Calu3 (cell line): ENCODE data around the gene PEAK1. TPM values are rescaled to one million over a fixed set of nuclear protein-coding genes. Genes with fewer than 3 reads are reported as not detected.

ENCODE experiments used
- BruUV-seq: library from RNA; stranded (reverse); fragments of 400-500 nt; replicated peaks from 2 replicates; lab custom pipeline; 2021; lab: Mats Ljungman, UMichigan
- CTCF ChIA-PET: fragments of 300-600 bp; sonication (Branson Sonifier 250); formaldehyde crosslinking; loops from one replicate; lab custom pipeline; 2022; ENCODE audit warnings: antibody characterized with exemption; lab: Charles Lee
- DNase-seq: peaks from one replicate; pipeline ENCODE4 v3.0.0; 2022
- H3K27ac Mint-ChIP-seq: one replicate; pipeline ENCODE4 v1.8.0; 2022; ENCODE audit warnings: mixed read lengths; ENCODE audit not compliant: unreplicated experiment
- H3K27me3 Mint-ChIP-seq: one replicate; pipeline ENCODE4 v1.8.0; 2022; ENCODE audit warnings: mixed read lengths; ENCODE audit not compliant: unreplicated experiment
- H3K36me3 Mint-ChIP-seq: one replicate; pipeline ENCODE4 v1.8.0; 2022; ENCODE audit warnings: mild to moderate bottlenecking, moderate library complexity, mixed read lengths; ENCODE audit not compliant: insufficient read depth, unreplicated experiment
- H3K4me1 Mint-ChIP-seq: one replicate; pipeline ENCODE4 v1.8.0; 2022; ENCODE audit warnings: mild to moderate bottlenecking, low read depth, mixed read lengths; ENCODE audit not compliant: unreplicated experiment
- H3K4me3 Mint-ChIP-seq: one replicate; pipeline ENCODE4 v1.8.0; 2022; ENCODE audit warnings: mild to moderate bottlenecking, low read depth, moderate library complexity, mixed read lengths; ENCODE audit not compliant: unreplicated experiment
- H3K9me3 Mint-ChIP-seq: one replicate; pipeline ENCODE4 v1.8.0; 2022; ENCODE audit warnings: low read depth, mixed read lengths; ENCODE audit not compliant: unreplicated experiment
- CTCF ChIP-seq: fragments of 200-600 bp; IDR thresholded peaks from one replicate; pipeline ENCODE4 v1.8.0; 2022; ENCODE audit warnings: antibody characterized with exemption; ENCODE audit not compliant: unreplicated experiment
- intact Hi-C: fragments of 100-400 bp; cut with micrococcal nuclease; formaldehyde crosslinking; loops from one replicate; pipeline ENCODE4 v1.10.0; 2022; ENCODE audit not compliant: unreplicated experiment
- total RNA-seq: library from RNA; stranded (reverse); gene quantifications from 2 replicates; pipeline ENCODE4 v1.2.3, GENCODE V29; 2022

The PEAK1 gene
- total RNA-seq, 1 experiment from 2014 or later, result 54.3 TPM

- no TSS peak for BruUV-seq
- Mint-ChIP-seq H3K27me3 (no peaks in the 10 kb centered on the region), H3K9me3 (no peaks in the 10 kb centered on the region), H3K27ac (no peak overlapping the region), H3K4me1 (peaks cover 39% of the 10 kb centered on the region), H3K4me3 (no peak overlapping the region), H3K36me3 (no peaks in the 10 kb centered on the region)
- intact Hi-C loops, result no loop called here
- TF ChIP-seq CTCF, result no peak
- CTCF ChIA-PET, result no interaction called here
- DNase-seq, result no peak
These were observed 67.0 kb downstream of the PEAK1 start for GRCh38 chr15:77352887-77353286.

GRCh38 chr15:77350792-77351191 lies 69.1 kb downstream of the PEAK1 start:
- no peak for DNase-seq
- Mint-ChIP-seq H3K9me3 (no peaks in the 10 kb centered on the region), H3K4me3 (no peak overlapping the region), H3K36me3 (no peaks in the 10 kb centered on the region), H3K4me1 (peaks cover 53% of the 10 kb centered on the region), H3K27me3 (no peaks in the 10 kb centered on the region), H3K27ac (no peak overlapping the region)
- no peak for TF ChIP-seq CTCF
- CTCF ChIA-PET, result no interaction called here
- intact Hi-C loops, result no loop called here
- no TSS peak for BruUV-seq

GRCh38 chr15:77349666-77350065 lies 70.2 kb downstream of the PEAK1 start:
- no TSS peak for BruUV-seq
- intact Hi-C loops, result loop anchor here (5.0 kb wide), 1 partner anchor 53 kb away; no protein-coding TSS in a partner anchor
- TF ChIP-seq CTCF, result no peak
- no peak for DNase-seq
- Mint-ChIP-seq H3K27ac (no peak overlapping the region), H3K9me3 (peaks cover 3% of the 10 kb centered on the region), H3K4me3 (no peak overlapping the region), H3K27me3 (no peaks in the 10 kb centered on the region), H3K36me3 (no peaks in the 10 kb centered on the region), H3K4me1 (peaks cover 53% of the 10 kb centered on the region)
- CTCF ChIA-PET, result interaction anchor here (0.6 to 0.9 kb wide), 2 partner anchors 13 to 732 kb away, joined by 3 read pairs; no protein-coding TSS in a partner anchor

- H3K27ac Mint-ChIP-seq, result no peak overlapping the region
- TF ChIP-seq CTCF, result no peak
These were observed 71.4 kb downstream of the PEAK1 start for GRCh38 chr15:77348511-77348910.

More at GRCh38 chr15:77348511-77348910, 71.4 kb downstream of the PEAK1 start:
- Mint-ChIP-seq H3K36me3 (no peaks in the 10 kb centered on the region), H3K4me1 (peaks cover 42% of the 10 kb centered on the region), H3K9me3 (peaks cover 4% of the 10 kb centered on the region), H3K27me3 (no peaks in the 10 kb centered on the region), H3K4me3 (no peak overlapping the region)
- no TSS peak for BruUV-seq
- DNase-seq, result no peak
- intact Hi-C loops, result loop anchor here (5.0 kb wide), 1 partner anchor 54 kb away; no protein-coding TSS in a partner anchor
- CTCF ChIA-PET, result interaction anchor here (0.6 kb wide), 1 partner anchor 23 kb away, joined by 3 read pairs; no protein-coding TSS in a partner anchor
